Activated CD4-positive, alpha-beta memory T cell treated with anti-CD3 and anti-CD28 coated beads, Interleukin-2, amount 10 ng/mL, durations not matched to agents 7 days and 5 days (primary cell): ENCODE data around the gene ZNF598. TPM values are rescaled to one million over a fixed set of nuclear protein-coding genes. Genes with fewer than 3 reads are reported as not detected.
A peak's percentile ranks its signal among the peaks of the same experiment; 100 is the strongest.

Experiments
- CTCF ChIA-PET: fragments of 350-600 bp; sonication (Branson Sonifier 250); formaldehyde crosslinking; loops from one replicate; lab custom pipeline; 2021; ENCODE audit warnings: antibody characterized with exemption, inconsistent platforms; lab: Charles Lee
- POLR2A ChIA-PET: fragments of 350-600 bp; sonication (Branson Sonifier 250); formaldehyde crosslinking; loops from one replicate; lab custom pipeline; 2021; ENCODE audit warnings: antibody characterized with exemption; lab: Charles Lee
- DNase-seq: peaks from one replicate; pipeline ENCODE4 v3.0.0-alpha.2; 2020
- H3K27ac Mint-ChIP-seq: one replicate; pipeline ENCODE4 v1.8.0; 2021; ENCODE audit warnings: mild to moderate bottlenecking, mixed read lengths
- H3K27me3 Mint-ChIP-seq: one replicate; pipeline ENCODE4 v1.8.0; 2021; ENCODE audit warnings: mixed read lengths
- H3K36me3 Mint-ChIP-seq: one replicate; pipeline ENCODE4 v1.8.0; 2021; ENCODE audit warnings: low read depth, mixed read lengths
- H3K4me1 Mint-ChIP-seq: one replicate; pipeline ENCODE4 v1.8.0; 2021; ENCODE audit warnings: mixed read lengths
- H3K4me3 Mint-ChIP-seq: one replicate; pipeline ENCODE4 v1.8.0; 2021; ENCODE audit warnings: mild to moderate bottlenecking, mixed read lengths
- H3K9me3 Mint-ChIP-seq: one replicate; pipeline ENCODE4 v1.8.0; 2021; ENCODE audit warnings: mixed read lengths
- total RNA-seq, 2 experiments: library from RNA; stranded (reverse); gene quantifications; one replicate each; pipeline ENCODE4 v1.2.3, GENCODE V29; 2021

ZNF598 gene
- total RNA-seq: 10 to 100 TPM; 52.1 to 53.6 TPM

DNA sequence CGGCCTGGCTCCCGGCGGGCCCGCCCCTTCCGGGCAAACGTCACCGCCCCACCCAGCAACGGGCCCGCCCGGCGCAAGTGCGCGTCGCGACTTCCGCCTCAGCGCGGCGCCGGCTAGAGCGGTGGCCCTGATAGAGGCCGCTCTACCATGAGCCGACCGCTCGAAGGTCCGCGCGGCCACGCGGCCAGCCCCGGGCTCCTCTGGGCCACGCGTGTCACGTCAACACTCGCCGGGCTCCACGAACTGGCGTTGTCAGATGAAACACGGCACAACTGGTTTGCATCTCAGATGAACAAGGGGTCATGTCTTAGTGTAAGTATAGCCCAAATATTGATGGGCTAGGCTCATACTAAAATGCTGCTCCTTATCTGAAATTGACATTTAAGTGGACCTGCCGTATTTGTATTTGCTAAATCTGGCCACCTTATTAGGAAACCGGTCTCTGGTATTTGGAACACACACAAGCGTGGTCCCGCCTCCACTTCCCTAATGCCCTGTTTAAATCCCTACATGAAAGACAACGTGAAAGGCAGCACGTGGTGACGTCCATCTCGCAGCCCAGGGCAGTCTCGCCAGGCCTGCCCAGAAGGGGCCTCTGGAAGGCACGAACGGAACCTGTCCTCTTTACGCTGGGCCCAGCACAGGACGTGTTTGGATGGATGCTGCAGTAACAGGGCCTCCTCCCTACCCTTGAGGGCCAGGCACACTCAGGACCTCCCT, at the start of gene ZNF598:
Gene ZNF598, minus strand, starts transcription at position 31 of the 720 bp plus-strand sequence.
- POLR2A ChIA-PET: interaction anchor here (1.5 to 3.2 kb wide), 5 partner anchors 18 to 145 kb away, joined by 4 to 24 read pairs (median 14); partner anchors contain the start of genes RPS2, SYNGR3 and TRAF7
- DNase-seq: peak; percentile 83
- Mint-ChIP-seq H3K27ac (peak within 1 kb of the TSS; percentile 88), H3K9me3 (no peaks in the 10 kb centered on the region), H3K4me3 (peak within 1 kb of the TSS; percentile 92), H3K27me3 (no peaks in the 10 kb centered on the region), H3K36me3 (peaks cover 15% of the 10 kb centered on the region), H3K4me1 (peaks cover 41% of the 10 kb centered on the region)
- CTCF ChIA-PET: interaction anchor here (2.6 kb wide), 1 partner anchor 131 kb away, joined by 12 read pairs; no protein-coding TSS in a partner anchor

DNA sequence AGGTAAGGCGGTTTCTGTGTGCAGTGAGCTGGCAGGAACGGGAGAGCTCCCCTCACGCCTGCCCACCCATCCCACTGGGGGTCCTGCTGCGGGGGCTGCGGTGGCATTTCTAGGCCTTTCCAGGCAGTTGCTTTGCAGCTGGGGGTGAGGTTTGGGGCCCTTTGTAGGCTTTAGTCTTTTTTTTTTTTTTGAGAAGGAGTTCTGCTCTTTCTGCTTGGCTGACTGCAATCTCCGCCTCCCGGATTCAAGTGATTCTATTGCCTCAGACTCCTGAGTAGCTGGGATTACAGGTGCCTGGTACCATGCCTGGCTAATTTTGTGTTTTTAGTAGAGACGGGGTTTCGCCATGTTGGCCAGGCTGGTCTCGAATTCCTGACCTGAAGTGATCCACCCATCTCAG, 49.3 kb upstream of the ZNF598 start:
- H3K4me3 Mint-ChIP-seq: no peak overlapping the region
- no peaks in the 10 kb centered on the region for H3K4me1 Mint-ChIP-seq
- peaks cover 3% of the 10 kb centered on the region for H3K36me3 Mint-ChIP-seq
- no peak overlapping the region for H3K27ac Mint-ChIP-seq
- no peaks in the 10 kb centered on the region for H3K9me3 Mint-ChIP-seq
- H3K27me3 Mint-ChIP-seq: no peaks in the 10 kb centered on the region
- DNase-seq: no peak
- CTCF ChIA-PET: interaction anchor here (0.9 kb wide), 1 partner anchor 11 kb away, joined by 6 read pairs; the partner anchor contains the start of genes NTHL1 and TSC2
- POLR2A ChIA-PET: no interaction called here

DNA sequence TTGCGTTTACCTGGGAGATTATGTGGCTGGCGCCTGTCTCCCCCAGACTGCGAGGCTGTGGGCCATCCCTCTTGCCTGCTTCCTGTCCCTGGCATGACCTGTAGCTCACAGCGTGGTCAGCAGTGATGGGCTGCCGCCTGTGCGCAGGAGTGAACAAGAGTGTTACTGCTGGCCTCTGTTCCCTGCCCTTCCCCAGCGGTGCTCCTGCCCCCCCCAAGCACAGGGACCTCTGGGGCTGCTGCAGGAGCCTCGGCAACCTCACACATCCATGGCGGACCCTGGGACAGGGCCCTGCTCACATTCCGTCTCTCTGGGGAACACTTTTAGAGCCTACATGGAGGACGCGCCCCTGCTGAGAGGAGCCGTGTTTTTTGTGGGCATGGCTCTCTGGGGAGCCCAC, 48.8 kb upstream of the ZNF598 start:
- no peaks in the 10 kb centered on the region for H3K4me1 Mint-ChIP-seq
- peaks cover 3% of the 10 kb centered on the region for H3K36me3 Mint-ChIP-seq
- H3K9me3 Mint-ChIP-seq: no peaks in the 10 kb centered on the region
- no peak overlapping the region for H3K27ac Mint-ChIP-seq
- ChIA-PET POLR2A (no interaction called here), CTCF (no interaction called here)
- no peak for DNase-seq
- no peak overlapping the region for H3K4me3 Mint-ChIP-seq
- H3K27me3 Mint-ChIP-seq: no peaks in the 10 kb centered on the region

DNA sequence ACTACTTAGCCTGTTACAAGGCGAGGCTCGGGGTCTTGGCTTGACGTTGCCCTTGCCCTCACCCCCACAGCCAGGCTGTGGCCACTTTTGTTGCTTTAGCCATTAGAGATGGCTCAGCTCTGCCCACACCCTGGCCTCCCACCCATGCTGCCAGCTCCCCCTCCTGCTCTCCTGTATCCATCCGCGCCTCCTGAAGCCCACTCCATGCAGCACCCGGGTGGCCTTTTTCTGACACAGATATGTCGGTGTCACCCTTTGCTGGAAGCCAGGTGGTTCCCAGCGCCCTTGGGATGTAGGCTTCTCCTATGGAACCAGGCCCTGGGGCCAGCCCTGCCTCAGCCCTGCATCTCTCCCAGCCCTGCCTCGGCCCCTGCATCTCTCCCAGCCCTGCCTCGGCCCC, 47.8 kb upstream of the ZNF598 start:
- peaks cover 3% of the 10 kb centered on the region for H3K36me3 Mint-ChIP-seq
- H3K27ac Mint-ChIP-seq: no peak overlapping the region
- H3K4me1 Mint-ChIP-seq: no peaks in the 10 kb centered on the region
- no peak overlapping the region for H3K4me3 Mint-ChIP-seq
- no peaks in the 10 kb centered on the region for H3K9me3 Mint-ChIP-seq
- ChIA-PET CTCF (no interaction called here), POLR2A (no interaction called here)
- no peak for DNase-seq
- no peaks in the 10 kb centered on the region for H3K27me3 Mint-ChIP-seq

DNA sequence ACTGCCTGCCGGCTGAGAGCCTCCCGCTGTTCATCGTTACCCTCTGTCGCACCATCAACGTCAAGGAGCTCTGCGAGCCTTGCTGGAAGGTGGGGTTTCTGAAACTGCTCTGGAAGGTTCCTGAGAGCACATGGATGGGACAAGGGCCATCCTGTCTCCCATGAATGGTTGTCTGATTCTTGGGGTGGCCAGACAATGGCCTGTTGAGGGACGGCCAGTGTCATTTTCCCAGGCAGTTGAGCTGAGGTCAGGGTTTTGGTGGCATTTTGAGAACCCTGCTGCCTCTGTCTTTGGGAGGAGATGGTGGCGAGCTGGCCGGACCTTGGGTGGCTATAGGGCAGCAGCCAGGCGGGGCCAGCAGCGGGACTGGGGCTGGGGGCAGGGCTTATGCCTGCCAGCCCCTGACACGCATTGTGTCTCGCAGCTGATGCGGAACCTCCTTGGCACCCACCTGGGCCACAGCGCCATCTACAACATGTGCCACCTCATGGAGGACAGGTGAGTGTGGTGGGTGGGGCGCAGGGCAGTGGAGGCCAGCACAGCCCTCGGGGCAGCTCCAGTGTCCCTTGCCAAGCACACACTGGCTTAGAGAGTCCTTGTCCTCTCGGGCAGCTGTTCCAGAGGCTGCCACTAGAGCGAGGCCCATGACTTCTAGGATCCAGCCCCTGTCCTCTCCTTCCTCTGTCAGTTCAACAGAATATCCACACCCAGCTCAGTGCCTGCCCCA, 47.2 kb upstream of the ZNF598 start:
- peaks cover 3% of the 10 kb centered on the region for H3K36me3 Mint-ChIP-seq
- no peak overlapping the region for H3K27ac Mint-ChIP-seq
- POLR2A ChIA-PET: no interaction called here
- DNase-seq: no peak
- no peaks in the 10 kb centered on the region for H3K27me3 Mint-ChIP-seq
- H3K9me3 Mint-ChIP-seq: no peaks in the 10 kb centered on the region
- H3K4me3 Mint-ChIP-seq: no peak overlapping the region
- CTCF ChIA-PET: interaction anchor here (1.5 to 1.7 kb wide), 2 partner anchors 9 to 34 kb away, joined by 5 to 6 read pairs; partner anchors contain the start of genes NTHL1 and TSC2
- no peaks in the 10 kb centered on the region for H3K4me1 Mint-ChIP-seq

DNA sequence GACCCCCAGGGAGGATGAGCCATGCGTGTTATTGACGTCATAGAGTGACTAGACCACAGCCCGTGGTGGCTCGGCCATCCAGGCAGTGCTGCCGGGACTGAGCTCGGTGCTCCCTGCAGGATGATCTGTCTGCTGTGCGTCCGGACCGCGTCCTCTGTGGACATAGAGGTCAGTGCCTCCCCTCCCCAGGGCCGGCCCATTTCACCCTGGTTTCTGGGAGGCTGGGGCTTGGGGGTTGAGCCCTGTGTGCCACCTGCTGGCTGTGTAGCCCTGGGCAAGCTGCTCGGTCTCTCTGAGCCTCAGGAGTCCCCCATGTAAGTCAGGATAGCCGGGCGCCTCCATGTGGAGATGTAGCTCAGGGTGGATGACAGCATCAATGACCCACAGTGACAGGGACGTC, 46.5 kb upstream of the ZNF598 start:
- H3K27ac Mint-ChIP-seq: no peak overlapping the region
- H3K27me3 Mint-ChIP-seq: no peaks in the 10 kb centered on the region
- DNase-seq: no peak
- H3K36me3 Mint-ChIP-seq: peaks cover 3% of the 10 kb centered on the region
- ChIA-PET POLR2A (no interaction called here), CTCF (interaction anchor here (1.5 to 1.7 kb wide), 2 partner anchors 8 to 34 kb away, joined by 5 to 6 read pairs; partner anchors contain the start of genes NTHL1 and TSC2)
- H3K4me1 Mint-ChIP-seq: no peaks in the 10 kb centered on the region
- H3K4me3 Mint-ChIP-seq: no peak overlapping the region
- H3K9me3 Mint-ChIP-seq: no peaks in the 10 kb centered on the region

DNA sequence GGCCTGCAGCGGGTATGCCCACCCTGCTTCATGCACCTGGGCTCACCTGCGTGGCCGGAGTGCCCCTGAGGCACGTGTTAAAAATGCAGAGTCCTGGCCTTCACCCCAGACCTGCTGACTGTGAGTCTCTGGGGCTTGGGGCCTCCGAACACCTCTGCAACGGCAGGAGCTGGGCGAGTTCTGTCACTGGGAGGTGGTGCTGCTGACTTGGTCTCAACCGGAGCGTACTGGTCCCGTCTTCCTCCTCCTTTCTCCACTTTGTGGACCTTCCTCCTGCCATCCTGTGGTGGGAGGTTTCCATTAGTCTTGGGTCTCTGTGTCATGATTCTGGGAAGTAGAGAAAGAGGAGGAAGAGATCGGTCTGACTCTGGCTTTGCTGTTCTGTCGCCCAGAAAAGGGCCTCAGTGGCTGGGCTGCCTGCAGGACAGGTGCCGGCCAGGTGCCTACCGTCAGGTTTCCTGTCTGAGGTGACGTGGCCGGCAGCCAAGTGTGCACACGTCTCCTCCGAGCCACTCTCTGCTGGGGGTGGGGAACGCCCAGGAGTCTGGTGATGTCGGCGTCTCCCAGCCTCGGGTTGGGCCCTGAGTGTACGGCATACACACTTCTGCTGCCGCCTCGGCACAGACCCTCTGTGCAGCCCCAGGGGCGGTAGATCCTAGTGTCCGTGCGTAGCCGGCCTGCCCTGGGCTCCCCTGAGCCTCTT, 45.1 kb upstream of the ZNF598 start:
- peaks cover 3% of the 10 kb centered on the region for H3K36me3 Mint-ChIP-seq
- no peaks in the 10 kb centered on the region for H3K27me3 Mint-ChIP-seq

DNA sequence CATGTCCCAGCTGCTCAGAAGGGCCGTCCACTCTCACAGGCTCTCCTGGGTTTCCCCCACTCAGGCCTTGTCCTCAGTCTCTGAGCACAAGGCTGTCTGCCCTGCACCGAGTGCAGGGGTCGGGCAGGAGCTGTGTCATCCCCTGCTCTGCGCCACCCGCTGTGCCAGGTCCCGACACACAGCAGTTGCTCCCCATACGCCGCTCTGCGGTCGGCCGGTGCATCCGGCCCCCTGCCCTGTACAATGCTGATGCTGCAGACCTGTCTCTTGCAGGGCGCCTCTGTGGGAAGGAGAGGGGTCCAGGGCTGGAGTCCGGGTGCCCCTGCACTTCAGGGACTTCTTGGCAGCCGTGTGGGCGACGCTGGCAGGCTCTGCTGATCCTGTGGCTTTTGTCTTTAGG, 44.3 kb upstream of the ZNF598 start:
- Mint-ChIP-seq H3K27me3 (no peaks in the 10 kb centered on the region), H3K9me3 (no peaks in the 10 kb centered on the region), H3K4me1 (peaks cover 5% of the 10 kb centered on the region), H3K36me3 (peaks cover 3% of the 10 kb centered on the region), H3K27ac (no peak overlapping the region), H3K4me3 (no peak overlapping the region)
- no peak for DNase-seq
- POLR2A ChIA-PET: no interaction called here
- CTCF ChIA-PET: no interaction called here

More for the DNA sequence above, 45.1 kb upstream of the ZNF598 start:
- H3K9me3 Mint-ChIP-seq: no peaks in the 10 kb centered on the region
- ChIA-PET CTCF (no interaction called here), POLR2A (no interaction called here)
- DNase-seq: no peak
- no peaks in the 10 kb centered on the region for H3K4me1 Mint-ChIP-seq
- H3K27ac Mint-ChIP-seq: no peak overlapping the region
- H3K4me3 Mint-ChIP-seq: no peak overlapping the region

DNA sequence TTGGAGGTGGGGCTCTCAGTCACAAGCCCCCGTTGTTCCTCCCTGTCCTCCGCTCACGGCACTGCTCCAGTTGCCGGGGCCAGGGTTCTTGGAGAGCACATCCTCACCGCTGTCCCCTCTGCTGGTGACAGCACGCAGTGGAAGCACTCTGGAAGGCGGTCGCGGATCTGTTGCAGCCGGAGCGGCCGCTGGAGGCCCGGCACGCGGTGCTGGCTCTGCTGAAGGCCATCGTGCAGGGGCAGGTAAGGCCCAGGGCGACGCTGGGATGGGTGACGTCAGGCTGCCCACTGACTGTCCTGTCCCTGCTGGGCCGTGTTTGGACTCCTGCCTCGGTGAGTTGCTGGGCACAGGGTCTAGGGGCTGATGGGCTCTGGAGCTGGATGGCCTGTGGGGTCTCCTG, 43.6 kb upstream of the ZNF598 start:
- Mint-ChIP-seq H3K27me3 (no peaks in the 10 kb centered on the region), H3K27ac (no peak overlapping the region), H3K36me3 (peaks cover 3% of the 10 kb centered on the region), H3K9me3 (no peaks in the 10 kb centered on the region), H3K4me3 (no peak overlapping the region), H3K4me1 (peaks cover 12% of the 10 kb centered on the region)
- POLR2A ChIA-PET: no interaction called here
- CTCF ChIA-PET: no interaction called here
- no peak for DNase-seq

DNA sequence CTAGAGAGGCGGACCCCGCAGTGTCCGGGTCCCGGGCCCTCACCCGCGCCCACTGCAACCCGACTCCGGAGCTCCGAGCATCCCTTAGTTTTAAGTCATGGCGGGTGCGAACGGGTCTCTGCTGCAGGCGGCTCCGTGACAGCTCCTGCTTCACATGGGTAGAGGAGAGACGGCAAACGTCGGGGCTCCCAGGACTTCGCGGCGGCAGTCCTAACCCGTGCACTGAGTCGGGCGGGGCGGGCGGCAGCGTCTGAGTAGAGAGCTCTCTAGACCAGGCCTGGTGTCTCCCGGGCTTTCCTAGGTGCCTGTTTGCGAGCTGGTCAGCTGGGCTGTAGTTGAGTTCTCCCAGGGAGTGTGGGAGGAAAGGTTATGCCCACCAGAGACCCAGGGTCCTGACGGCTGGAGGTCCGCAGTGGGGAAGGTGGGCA, 38.5 kb upstream of the ZNF598 start:
- Mint-ChIP-seq H3K4me3 (peak overlapping the region; percentile 89), H3K27ac (peak overlapping the region; percentile 65), H3K27me3 (no peaks in the 10 kb centered on the region), H3K36me3 (no peaks in the 10 kb centered on the region), H3K4me1 (peaks cover 21% of the 10 kb centered on the region), H3K9me3 (no peaks in the 10 kb centered on the region)
- ChIA-PET POLR2A (interaction anchor here (0.7 to 2.8 kb wide), 9 partner anchors 20 to 628 kb away, joined by 3 to 19 read pairs (median 4); partner anchors contain the start of genes MAPK8IP3, TRAF7 and UQCC4), CTCF (interaction anchor here (0.6 to 2.3 kb wide), 9 partner anchors 8 to 107 kb away, joined by 3 to 12 read pairs (median 5); partner anchors contain the start of genes NPW and TRAF7)
- DNase-seq: no peak

DNA sequence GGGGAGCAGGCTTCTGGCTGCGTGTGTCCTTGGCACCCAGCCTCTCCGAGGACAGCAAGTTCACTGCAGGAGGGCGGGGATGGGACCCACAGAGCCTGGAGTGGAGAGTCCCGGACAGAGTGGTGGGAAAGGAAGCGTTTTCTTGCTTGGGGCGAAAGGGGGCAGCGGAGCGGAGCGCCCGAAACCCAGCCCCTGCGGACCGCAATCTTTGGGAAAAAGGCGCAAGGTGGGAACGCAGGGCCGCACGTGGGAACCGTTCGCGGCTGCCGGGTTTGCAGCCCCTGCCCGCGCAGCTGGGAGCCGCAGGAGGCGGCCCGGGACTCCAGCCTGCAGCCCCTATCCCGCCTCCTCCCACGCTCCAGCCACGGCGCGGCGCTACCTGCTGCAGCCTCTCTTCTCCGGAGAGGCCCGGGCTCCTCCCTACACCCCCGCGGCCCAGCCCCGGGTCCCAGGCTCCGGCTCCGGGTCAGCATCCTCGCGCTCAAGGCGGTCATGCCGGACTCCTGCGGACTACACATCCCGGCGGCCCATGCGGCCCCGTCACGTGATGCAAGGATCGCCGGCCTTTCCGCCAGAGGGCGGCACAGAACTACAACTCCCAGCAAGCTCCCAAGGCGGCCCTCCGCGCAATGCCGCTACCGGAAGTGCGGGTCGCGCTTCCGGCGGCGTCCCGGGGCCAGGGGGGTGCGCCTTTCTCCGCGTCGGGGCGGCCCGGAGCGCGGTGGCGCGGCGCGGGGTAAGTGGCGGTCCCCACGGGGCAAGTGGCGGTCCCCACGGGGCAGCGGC, 37.9 kb upstream of the ZNF598 start, which contains the start of the genes NTHL1 and TSC2:
Gene NTHL1, minus strand, starts transcription at position 505 of the 786 bp plus-strand sequence. Its CDS starts 11 bp downstream, at position 494.
Gene TSC2, plus strand, starts transcription at position 656 of the 786 bp plus-strand sequence. CDS start 631 bp downstream, outside the sequence.
- peaks cover 21% of the 10 kb centered on the region for H3K4me1 Mint-ChIP-seq
- ChIA-PET CTCF (interaction anchor here (0.6 to 2.3 kb wide), 10 partner anchors 8 to 108 kb away, joined by 3 to 12 read pairs (median 5); partner anchors contain the start of genes MSRB1, NPW and TRAF7), POLR2A (interaction anchor here (0.7 to 2.8 kb wide), 11 partner anchors 20 to 627 kb away, joined by 3 to 19 read pairs (median 3); partner anchors contain the start of genes MAPK8IP3, TRAF7 and UQCC4)
- no peaks in the 10 kb centered on the region for H3K9me3 Mint-ChIP-seq
- no peaks in the 10 kb centered on the region for H3K36me3 Mint-ChIP-seq
- peak within 1 kb of the TSS; percentile 73 for H3K27ac Mint-ChIP-seq
- H3K4me3 Mint-ChIP-seq: peak within 1 kb of the TSS; percentile 90
- peak; percentile 95 for DNase-seq
- no peaks in the 10 kb centered on the region for H3K27me3 Mint-ChIP-seq
